HepG2 (cell line): ENCODE results near the gene LSM12. TPM values are rescaled to one million over a fixed set of nuclear protein-coding genes. Genes with fewer than 3 reads are reported as not detected.

Experiments
- ATAC-seq: fragments of 200-7000 bp; cut with Tn5 transposase; 3 replicates; pipeline ENCODE4 v1.9.1; 2020; ENCODE audit warnings: mild to moderate bottlenecking, moderate library complexity
- BruUV-seq: library from RNA; stranded (reverse); fragments of 400-500 nt; replicated peaks from 2 replicates; lab custom pipeline; 2021; lab: Mats Ljungman, UMichigan
- CTCF ChIA-PET: fragments of 300-600 bp; formaldehyde crosslinking; extraction: SDS; loops from one replicate; lab custom pipeline; 2021; ENCODE audit warnings: low total read pairs, inconsistent platforms, low intra/inter-chr PET ratio; lab: Yijun Ruan, JAX
- POLR2A ChIA-PET: fragments of 350-600 bp; sonication (Branson Sonifier 250); formaldehyde crosslinking; loops from one replicate; lab custom pipeline; 2020; ENCODE audit warnings: antibody characterized with exemption, inconsistent platforms; lab: Yijun Ruan, JAX
- DNase-seq: peaks from one replicate; pipeline ENCODE4 v3.0.0-alpha.2; 2015; ENCODE audit warnings: low spot score
- FAIRE-seq: peaks from 3 replicates; lab custom pipeline; 2011; peaks lifted over from hg19 to GRCh38; lab: Jason Lieb, UNC
- H2AFZ ChIP-seq: one replicate; pipeline ENCODE4 v1.6.1; 2011; ENCODE audit warnings: low read length, inconsistent platforms
- H3K27ac ChIP-seq: fragments of 300-600 bp; 3 replicates; pipeline ENCODE4 v1.8.0; 2011; ENCODE audit warnings: mixed run types, mild to moderate bottlenecking, mixed read lengths, low read length, inconsistent platforms; ENCODE audit not compliant: insufficient read depth; ENCODE audit errors: extremely low read length
- H3K27me3 ChIP-seq, 2 experiments: fragments of 200-600 bp in 1 of 2; 2 replicates in 1 of 2; 3 replicates in 1 of 2; pipeline versions ENCODE4 v1.6.0 to v1.8.0; 2011; ENCODE audit warnings: low read length in 2 of 2, mild to moderate bottlenecking in 2 of 2, moderate library complexity in 2 of 2, inconsistent platforms in 1 of 2; ENCODE audit not compliant: insufficient read depth in 2 of 2, control insufficient read depth in 1 of 2
- H3K36me3 ChIP-seq, 2 experiments: fragments of 200-600 bp in 1 of 2; replicated peaks in 1 of 2; 2 replicates in 1 of 2; 3 replicates in 1 of 2; pipeline versions ENCODE4 v1.5.1 to v1.8.0; 2011; ENCODE audit warnings: low read length in 2 of 2, inconsistent platforms in 1 of 2; ENCODE audit not compliant: insufficient read depth in 2 of 2, control insufficient read depth in 1 of 2
- H3K4me1 ChIP-seq: 2 replicates; pipeline ENCODE4 v1.5.1; 2012; ENCODE audit warnings: low read length, inconsistent platforms; ENCODE audit not compliant: insufficient read depth
- H3K4me2 ChIP-seq: 2 replicates; pipeline ENCODE4 v1.6.0; 2011; ENCODE audit warnings: low read depth, low read length, inconsistent platforms
- H3K4me3 ChIP-seq, 3 experiments: fragments of 200-600 bp in 1 of 3; sonication (generic), shearing (Covaris generic) in 1 of 3; replicated peaks in 1 of 3; 2 replicates each; pipeline ENCODE4 v1.5.1; 2011 to 2016; ENCODE audit warnings: low read length in 3 of 3, inconsistent platforms in 2 of 3, low read depth in 2 of 3, mild to moderate bottlenecking in 2 of 3, control low read depth in 1 of 3, mixed read lengths in 1 of 3; ENCODE audit not compliant: insufficient read depth in 1 of 3
- H3K79me2 ChIP-seq: one replicate; pipeline ENCODE4 v1.6.1; 2011; ENCODE audit warnings: low read length, inconsistent platforms; ENCODE audit not compliant: insufficient read depth
- H3K9ac ChIP-seq: 2 replicates; pipeline ENCODE4 v1.6.0; 2011; ENCODE audit warnings: mild to moderate bottlenecking, low read depth, low read length, inconsistent platforms; ENCODE audit not compliant: insufficient read depth
- H3K9me3 ChIP-seq: 2 replicates; pipeline ENCODE4 v1.5.1; 2012; ENCODE audit warnings: mild to moderate bottlenecking, low read length
- H4K20me1 ChIP-seq: 2 replicates; pipeline ENCODE4 v1.6.0; 2011; ENCODE audit warnings: inconsistent platforms, mild to moderate bottlenecking, low read length, moderate library complexity; ENCODE audit not compliant: insufficient read depth
- ELF4 ChIP-seq: sonication (generic); formaldehyde crosslinking; IDR thresholded peaks from 2 replicates; pipeline ENCODE4 v1.5.0; 2020; ENCODE audit warnings: missing genetic modification reagents, mild to moderate bottlenecking, moderate library complexity, borderline replicate concordance
- HBP1 ChIP-seq: IDR thresholded peaks from 2 replicates; pipeline ENCODE4 v1.6.1; 2016; ENCODE audit warnings: low read depth, control low read depth
- REPIN1 ChIP-seq: sonication (generic); formaldehyde crosslinking; IDR thresholded peaks from 2 replicates; pipeline ENCODE4 v1.8.0; 2022; ENCODE audit warnings: missing genetic modification reagents, low read depth, mild to moderate bottlenecking, borderline replicate concordance
- RXRA ChIP-seq: sonication (generic); formaldehyde crosslinking; IDR thresholded peaks from 2 replicates; pipeline ENCODE4 v1.5.1; 2020; ENCODE audit warnings: missing genetic modification reagents
- TSC22D2 ChIP-seq: sonication (generic); formaldehyde crosslinking; IDR thresholded peaks from 2 replicates; pipeline ENCODE4 v1.5.1; 2020; ENCODE audit warnings: missing genetic modification reagents, mild to moderate bottlenecking, borderline replicate concordance
- ZMYM4 ChIP-seq: sonication (generic); formaldehyde crosslinking; IDR thresholded peaks from 2 replicates; pipeline ENCODE4 v1.8.1; 2023; ENCODE audit warnings: mild to moderate bottlenecking, missing genetic modification reagents
- ZNF263 ChIP-seq: sonication (generic); formaldehyde crosslinking; IDR thresholded peaks from 2 replicates; pipeline ENCODE4 v1.4.0; 2020; ENCODE audit warnings: missing genetic modification reagents
- ZNF460 ChIP-seq: sonication (generic); formaldehyde crosslinking; IDR thresholded peaks from 2 replicates; pipeline ENCODE4 v1.5.1; 2020; ENCODE audit warnings: missing genetic modification reagents, mild to moderate bottlenecking, borderline replicate concordance
- ZNF670 ChIP-seq: sonication (generic); formaldehyde crosslinking; IDR thresholded peaks from 2 replicates; pipeline ENCODE4 v1.8.0; 2022; ENCODE audit warnings: mild to moderate bottlenecking, missing genetic modification reagents, borderline replicate concordance
- WGBS: methylation state at CpG from one replicate; pipeline ENCODE4 v1.1.6; 2017; ENCODE audit warnings: low lambda C conversion rate; 5-methylcytosine and 5-hydroxymethylcytosine counted together
- in situ Hi-C: cut with HindIII; loops from 2 replicates; pipeline ENCODE4 v1.10.0; 2017; ENCODE audit warnings: low pct_unique_long_range_greater_than_20kb; ENCODE audit not compliant: extremely low pct_ligation_motif_present
- intact Hi-C: fragments of 100-400 bp; cut with micrococcal nuclease; formaldehyde crosslinking; loops from one replicate; pipeline ENCODE4 v1.10.0; 2022; ENCODE audit not compliant: unreplicated experiment
- polyA plus RNA-seq, 8 experiments: library from polyadenylated mRNA; depleted of rRNA in 3 of 8; stranded (reverse) in 7 of 8; unstranded in 1 of 8; fragments of >200 nt; fragmentation: Illumina TruSeq in 4 of 8; extraction: Trizol in 4 of 8; gene quantifications; 2 replicates each; pipeline versions ENCODE4 v1.2.1 to v1.2.3, GENCODE V29; 2011 to 2016; ENCODE audit warnings: low read depth in 4 of 8, missing spikeins in 1 of 8, mixed read lengths in 1 of 8; ENCODE audit not compliant: insufficient read depth in 1 of 8
- total RNA-seq, 5 experiments: library from RNA; depleted of rRNA; stranded (reverse); fragments of >200 nt; fragmentation: Illumina TruSeq; extraction: Trizol; gene quantifications; 2 replicates each; pipeline ENCODE4 v1.2.3, GENCODE V29; 2016; ENCODE audit warnings: low read depth in 1 of 5
- TF ChIP-seq, protein P1 (sequence below): sonication (generic); formaldehyde crosslinking; IDR thresholded peaks from 2 replicates; pipeline ENCODE4 v1.5.1; 2020; ENCODE audit warnings: mild to moderate bottlenecking, moderate library complexity, missing genetic modification reagents
- TF ChIP-seq, protein P2 (sequence below): sonication (generic); formaldehyde crosslinking; IDR thresholded peaks from 2 replicates; pipeline ENCODE4 v1.4.0; 2020; ENCODE audit warnings: low read depth, mild to moderate bottlenecking, missing genetic modification reagents
- TF ChIP-seq, protein P3 (sequence below): sonication (generic); formaldehyde crosslinking; IDR thresholded peaks from 2 replicates; pipeline ENCODE4 v1.9.0; 2022; ENCODE audit warnings: low read depth, missing genetic modification reagents
- TF ChIP-seq, protein P4 (sequence below), 2 experiments: sonication (generic) in 1 of 2; formaldehyde crosslinking in 1 of 2; IDR thresholded peaks; 2 replicates each; pipeline versions ENCODE4 v1.4.0 to v1.6.1; 2018 to 2020; ENCODE audit warnings: missing genetic modification reagents in 2 of 2, borderline replicate concordance in 1 of 2, low read depth in 1 of 2, mild to moderate bottlenecking in 1 of 2, missing biosample characterization in 1 of 2

LSM12 gene
- total and polyA plus RNA-seq, 2 of the 13 experiments (the other 11 are each of a cell fraction or from before 2014, with no cell fraction given): 52.8 to 55.7 TPM

- in situ Hi-C loops: no loop called here
- peaks cover 70% of the 10 kb centered on the region for H3K4me1 ChIP-seq
- FAIRE-seq: peak; percentile 70
- TF ChIP-seq RXRA (peak; percentile 76), TSC22D2 (CRISPR knock-in tag) (0 out of 2 replicates have a peak, but pooled peaks have one; percentile 22), ELF4 (CRISPR knock-in tag) (no peak), ZNF460 (CRISPR knock-in tag) (no peak), ZMYM4 (CRISPR knock-in tag) (no peak), HBP1 (CRISPR knock-in tag) (0 out of 2 replicates have a peak, but pooled peaks have one; percentile 38), ZNF263 (CRISPR knock-in tag) (0 out of 2 replicates have a peak, but pooled peaks have one; percentile 40), ZNF670 (CRISPR knock-in tag) (0 out of 2 replicates have a peak, but pooled peaks have one; percentile 39), REPIN1 (CRISPR knock-in tag) (peak; percentile 57; the same call in 1 of the 2 replicates)
- TF ChIP-seq, protein P1, sequence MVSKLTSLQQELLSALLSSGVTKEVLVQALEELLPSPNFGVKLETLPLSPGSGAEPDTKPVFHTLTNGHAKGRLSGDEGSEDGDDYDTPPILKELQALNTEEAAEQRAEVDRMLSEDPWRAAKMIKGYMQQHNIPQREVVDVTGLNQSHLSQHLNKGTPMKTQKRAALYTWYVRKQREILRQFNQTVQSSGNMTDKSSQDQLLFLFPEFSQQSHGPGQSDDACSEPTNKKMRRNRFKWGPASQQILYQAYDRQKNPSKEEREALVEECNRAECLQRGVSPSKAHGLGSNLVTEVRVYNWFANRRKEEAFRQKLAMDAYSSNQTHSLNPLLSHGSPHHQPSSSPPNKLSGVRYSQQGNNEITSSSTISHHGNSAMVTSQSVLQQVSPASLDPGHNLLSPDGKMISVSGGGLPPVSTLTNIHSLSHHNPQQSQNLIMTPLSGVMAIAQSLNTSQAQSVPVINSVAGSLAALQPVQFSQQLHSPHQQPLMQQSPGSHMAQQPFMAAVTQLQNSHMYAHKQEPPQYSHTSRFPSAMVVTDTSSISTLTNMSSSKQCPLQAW (CRISPR knock-in tag): peak; percentile 79
- TF ChIP-seq, protein P2, sequence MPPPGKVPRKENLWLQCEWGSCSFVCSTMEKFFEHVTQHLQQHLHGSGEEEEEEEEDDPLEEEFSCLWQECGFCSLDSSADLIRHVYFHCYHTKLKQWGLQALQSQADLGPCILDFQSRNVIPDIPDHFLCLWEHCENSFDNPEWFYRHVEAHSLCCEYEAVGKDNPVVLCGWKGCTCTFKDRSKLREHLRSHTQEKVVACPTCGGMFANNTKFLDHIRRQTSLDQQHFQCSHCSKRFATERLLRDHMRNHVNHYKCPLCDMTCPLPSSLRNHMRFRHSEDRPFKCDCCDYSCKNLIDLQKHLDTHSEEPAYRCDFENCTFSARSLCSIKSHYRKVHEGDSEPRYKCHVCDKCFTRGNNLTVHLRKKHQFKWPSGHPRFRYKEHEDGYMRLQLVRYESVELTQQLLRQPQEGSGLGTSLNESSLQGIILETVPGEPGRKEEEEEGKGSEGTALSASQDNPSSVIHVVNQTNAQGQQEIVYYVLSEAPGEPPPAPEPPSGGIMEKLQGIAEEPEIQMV (CRISPR knock-in tag): no peak
- TF ChIP-seq, protein P3, sequence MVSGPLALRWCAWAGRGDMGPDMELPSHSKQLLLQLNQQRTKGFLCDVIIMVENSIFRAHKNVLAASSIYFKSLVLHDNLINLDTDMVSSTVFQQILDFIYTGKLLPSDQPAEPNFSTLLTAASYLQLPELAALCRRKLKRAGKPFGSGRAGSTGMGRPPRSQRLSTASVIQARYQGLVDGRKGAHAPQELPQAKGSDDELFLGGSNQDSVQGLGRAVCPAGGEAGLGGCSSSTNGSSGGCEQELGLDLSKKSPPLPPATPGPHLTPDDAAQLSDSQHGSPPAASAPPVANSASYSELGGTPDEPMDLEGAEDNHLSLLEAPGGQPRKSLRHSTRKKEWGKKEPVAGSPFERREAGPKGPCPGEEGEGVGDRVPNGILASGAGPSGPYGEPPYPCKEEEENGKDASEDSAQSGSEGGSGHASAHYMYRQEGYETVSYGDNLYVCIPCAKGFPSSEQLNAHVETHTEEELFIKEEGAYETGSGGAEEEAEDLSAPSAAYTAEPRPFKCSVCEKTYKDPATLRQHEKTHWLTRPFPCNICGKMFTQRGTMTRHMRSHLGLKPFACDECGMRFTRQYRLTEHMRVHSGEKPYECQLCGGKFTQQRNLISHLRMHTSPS: peak; percentile 90; the same call in 1 of the 2 replicates
- TF ChIP-seq, protein P4, sequence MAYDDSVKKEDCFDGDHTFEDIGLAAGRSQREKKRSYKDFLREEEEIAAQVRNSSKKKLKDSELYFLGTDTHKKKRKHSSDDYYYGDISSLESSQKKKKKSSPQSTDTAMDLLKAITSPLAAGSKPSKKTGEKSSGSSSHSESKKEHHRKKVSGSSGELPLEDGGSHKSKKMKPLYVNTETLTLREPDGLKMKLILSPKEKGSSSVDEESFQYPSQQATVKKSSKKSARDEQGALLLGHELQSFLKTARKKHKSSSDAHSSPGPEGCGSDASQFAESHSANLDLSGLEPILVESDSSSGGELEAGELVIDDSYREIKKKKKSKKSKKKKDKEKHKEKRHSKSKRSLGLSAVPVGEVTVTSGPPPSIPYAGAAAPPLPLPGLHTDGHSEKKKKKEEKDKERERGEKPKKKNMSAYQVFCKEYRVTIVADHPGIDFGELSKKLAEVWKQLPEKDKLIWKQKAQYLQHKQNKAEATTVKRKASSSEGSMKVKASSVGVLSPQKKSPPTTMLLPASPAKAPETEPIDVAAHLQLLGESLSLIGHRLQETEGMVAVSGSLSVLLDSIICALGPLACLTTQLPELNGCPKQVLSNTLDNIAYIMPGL (CRISPR knock-in tag; IDR thresholded peaks at IDR 0.05; ENCODE audit: borderline replicate concordance in 1 of 2, low read depth in 1 of 2): no peak
Observed at GRCh38 chr17:44002141-44002848, 64.2 kb downstream of the LSM12 start.

More at GRCh38 chr17:44002141-44002848, 64.2 kb downstream of the LSM12 start:
- DNase-seq (peak; percentile 80), ATAC-seq (peak; percentile 26)
- peak overlapping the region; percentile 88 for H3K4me2 ChIP-seq
- H3K79me2 ChIP-seq: no peaks in the 10 kb centered on the region
- CTCF ChIA-PET: no interaction called here
- peak overlapping the region; percentile 62 for H3K9ac ChIP-seq
- WGBS: 11% methylated on average over 9 of the region's 9 CpGs
- H3K4me3 ChIP-seq: peak overlapping the region; percentile 18 to 60 (median 36); a peak in 5 of 6 replicates
- H2AFZ ChIP-seq: no peak overlapping the region
- no TSS peak for BruUV-seq
- H4K20me1 ChIP-seq: no peaks in the 10 kb centered on the region
- no peaks in the 10 kb centered on the region; a peak in 1 of 5 replicates for H3K27me3 ChIP-seq
- H3K27ac ChIP-seq: peak overlapping the region; percentile 68
- no peaks in the 10 kb centered on the region for H3K9me3 ChIP-seq
- no peaks in the 10 kb centered on the region; a peak in 1 of 5 replicates for H3K36me3 ChIP-seq
- POLR2A ChIA-PET: interaction anchor here (0.6 to 4.5 kb wide), 15 partner anchors 8 to 966 kb away, joined by 3 to 39 read pairs (median 4); partner anchors contain the start of genes C1QL1, HDAC5, LSM12 and TMEM101
- intact Hi-C loops: no loop called here
